GM12873 (cell line): ENCODE data around the gene NAP1L5.

Experiments used
- TF ChIP-seq, protein P1 (sequence below): IDR thresholded peaks from 2 replicates; pipeline ENCODE4 v1.5.1; 2012; ENCODE audit warnings: low read depth, mild to moderate bottlenecking, moderate library complexity, low read length, control low read depth; ENCODE audit not compliant: insufficient read depth; ENCODE audit errors: missing control alignments

The NAP1L5 gene

DNA sequence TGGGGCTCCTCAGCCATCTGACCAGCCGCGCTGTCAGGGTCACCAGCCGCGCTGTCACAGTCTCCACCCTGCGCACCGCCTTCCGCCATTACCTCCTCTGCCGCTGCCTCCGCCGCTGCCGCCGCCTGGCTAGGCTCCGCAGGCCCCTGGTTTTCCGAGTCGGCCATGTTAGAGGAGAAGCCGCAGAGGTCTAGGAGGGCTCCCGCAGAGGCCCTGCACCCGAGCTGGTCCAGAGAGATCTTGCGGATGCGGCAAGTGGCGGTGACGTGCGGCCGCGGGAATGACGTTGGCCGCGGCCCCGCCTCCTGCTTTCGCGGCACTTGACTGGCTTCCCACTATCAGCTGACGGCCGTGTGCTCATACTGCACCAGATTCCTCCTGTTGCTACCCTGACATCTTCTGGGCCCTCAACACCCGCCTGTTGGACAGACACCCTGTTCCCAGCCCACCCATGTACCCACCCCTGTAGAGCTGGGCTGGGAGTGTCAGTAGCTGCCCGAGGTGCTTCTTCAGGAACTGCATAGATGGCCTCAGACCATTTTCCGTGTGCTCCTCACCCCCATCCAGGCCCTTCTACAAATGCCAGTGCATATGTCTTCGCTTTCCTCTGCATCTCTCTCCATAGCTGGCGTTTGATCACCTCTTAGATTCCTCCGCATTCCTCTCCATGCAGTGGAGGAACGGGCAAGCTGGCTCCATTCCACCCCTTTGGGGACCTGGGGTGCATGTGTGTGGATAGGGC, at the start of gene NAP1L5:
NAP1L5 (minus strand) TSS at position 242 of the 742 bp plus-strand sequence; CDS start at position 167, 75 bp downstream.
- TF ChIP-seq, protein P1, sequence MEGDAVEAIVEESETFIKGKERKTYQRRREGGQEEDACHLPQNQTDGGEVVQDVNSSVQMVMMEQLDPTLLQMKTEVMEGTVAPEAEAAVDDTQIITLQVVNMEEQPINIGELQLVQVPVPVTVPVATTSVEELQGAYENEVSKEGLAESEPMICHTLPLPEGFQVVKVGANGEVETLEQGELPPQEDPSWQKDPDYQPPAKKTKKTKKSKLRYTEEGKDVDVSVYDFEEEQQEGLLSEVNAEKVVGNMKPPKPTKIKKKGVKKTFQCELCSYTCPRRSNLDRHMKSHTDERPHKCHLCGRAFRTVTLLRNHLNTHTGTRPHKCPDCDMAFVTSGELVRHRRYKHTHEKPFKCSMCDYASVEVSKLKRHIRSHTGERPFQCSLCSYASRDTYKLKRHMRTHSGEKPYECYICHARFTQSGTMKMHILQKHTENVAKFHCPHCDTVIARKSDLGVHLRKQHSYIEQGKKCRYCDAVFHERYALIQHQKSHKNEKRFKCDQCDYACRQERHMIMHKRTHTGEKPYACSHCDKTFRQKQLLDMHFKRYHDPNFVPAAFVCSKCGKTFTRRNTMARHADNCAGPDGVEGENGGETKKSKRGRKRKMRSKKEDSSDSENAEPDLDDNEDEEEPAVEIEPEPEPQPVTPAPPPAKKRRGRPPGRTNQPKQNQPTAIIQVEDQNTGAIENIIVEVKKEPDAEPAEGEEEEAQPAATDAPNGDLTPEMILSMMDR = no peak

- TF ChIP-seq, protein P1 = no peak
These were observed 49.7 kb upstream of the NAP1L5 start for GRCh38 chr4:88747351-88747750.

DNA sequence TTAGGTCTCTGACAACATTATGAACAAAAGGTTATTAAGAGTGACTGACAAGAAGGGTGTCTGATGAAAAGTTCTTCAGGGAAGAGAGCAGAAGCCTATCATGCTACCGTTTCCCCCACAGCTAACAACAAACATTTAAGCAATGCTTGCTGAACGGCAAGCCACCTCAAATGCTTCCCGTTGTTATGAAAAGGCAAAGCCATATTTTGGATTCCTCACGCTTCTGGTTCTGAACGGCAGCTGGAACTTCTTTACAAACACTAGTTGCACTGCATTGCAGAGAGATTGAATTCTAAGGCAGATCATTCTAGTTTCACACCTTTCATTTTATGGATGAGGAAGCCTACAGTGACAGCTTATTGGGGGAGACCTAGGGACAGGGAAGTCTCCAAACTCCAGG, 48.6 kb upstream of the NAP1L5 start:
- TF ChIP-seq, protein P1 = no peak

- TF ChIP-seq, protein P1 = no peak
These were observed 48.0 kb upstream of the NAP1L5 start for GRCh38 chr4:88745581-88746163.

DNA sequence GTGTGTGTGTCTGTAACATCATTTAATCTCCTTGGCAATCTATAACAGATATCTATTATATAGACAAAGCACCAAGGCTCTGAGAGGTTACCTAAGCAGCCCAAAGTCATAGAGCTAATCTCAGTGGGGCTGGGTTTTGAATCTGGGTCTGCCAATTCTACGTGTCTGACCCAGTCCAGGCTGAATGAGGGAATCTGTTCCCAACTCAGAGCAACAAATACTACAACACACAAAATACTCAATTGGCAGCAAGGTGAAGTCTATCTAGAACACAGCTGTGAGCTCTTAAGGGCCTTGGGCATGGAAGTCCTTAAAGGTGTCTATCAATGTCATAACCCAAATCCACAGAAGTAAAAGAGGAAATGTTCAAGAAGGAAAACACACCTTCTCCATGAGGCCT, 47.5 kb upstream of the NAP1L5 start:
- TF ChIP-seq, protein P1 = no peak

DNA sequence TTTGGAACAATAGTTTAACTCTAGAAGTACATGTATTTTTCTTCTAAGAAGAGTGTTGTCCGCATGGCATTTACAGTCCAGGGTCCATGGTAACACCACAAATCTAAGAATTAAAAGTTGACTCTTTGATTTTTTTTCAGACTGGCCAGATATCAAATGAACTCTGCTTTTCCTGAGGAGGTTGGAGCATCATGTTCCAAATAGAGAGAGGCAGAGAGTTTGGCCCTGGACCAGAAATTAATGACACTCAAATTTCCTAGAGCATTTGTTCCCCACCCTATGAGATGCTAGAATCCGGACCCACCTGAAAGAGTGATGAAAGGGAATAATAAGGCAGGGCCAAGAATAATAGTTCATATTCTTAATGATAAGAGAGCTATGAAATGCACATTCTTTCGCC, 47.0 kb upstream of the NAP1L5 start:
- TF ChIP-seq, protein P1 = no peak

- TF ChIP-seq, protein P1 = no peak
These were observed 46.1 kb upstream of the NAP1L5 start for GRCh38 chr4:88743696-88744095.
